NCI-H1694 (cell line): ENCODE results near the gene AHCY.
"Not testable (repeated sequence)": the region's sequence is repeated elsewhere in the genome, so short reads cannot be mapped to it uniquely, and the experiment has no call there.

Experiments used
- DNase-seq: peaks from one replicate; lab custom pipeline; 2025; lab: John Stamatoyannopoulos, UW

AHCY gene

GRCh38 chr20:34302723-34303533 is at the start of gene AHCY:
AHCY (minus strand) TSS chr20:34303355; CDS start chr20:34303270, 85 bp downstream.
- peak; percentile 85 for DNase-seq

GRCh38 chr20:34350095-34350494 is 46.9 kb upstream of the AHCY start:
- DNase-seq = no peak

- no peak for DNase-seq
Measured at GRCh38 chr20:34347571-34347970, 44.4 kb upstream of the AHCY start.

- DNase-seq = not testable (repeated sequence)
Measured at GRCh38 chr20:34346533-34346865, 43.3 kb upstream of the AHCY start.

- DNase-seq = not testable (repeated sequence)
Measured at GRCh38 chr20:34345839-34346532, 42.8 kb upstream of the AHCY start.

- DNase-seq = no peak
Measured at GRCh38 chr20:34345402-34345736, 42.2 kb upstream of the AHCY start.

GRCh38 chr20:34344238-34344637 is 41.1 kb upstream of the AHCY start:
- no peak for DNase-seq

- DNase-seq = no peak
Measured at GRCh38 chr20:34343458-34344211, 40.5 kb upstream of the AHCY start.

GRCh38 chr20:34341199-34341598 is 38.0 kb upstream of the AHCY start:
- not testable (repeated sequence) for DNase-seq

- DNase-seq = not testable (repeated sequence)
Measured at GRCh38 chr20:34340726-34341125, 37.6 kb upstream of the AHCY start.

GRCh38 chr20:34337982-34338726 is 35.0 kb upstream of the AHCY start:
- DNase-seq = no peak

- DNase-seq = no peak
Measured at GRCh38 chr20:34337544-34337943, 34.4 kb upstream of the AHCY start.

- no peak for DNase-seq
Measured at GRCh38 chr20:34334654-34335407, 31.7 kb upstream of the AHCY start.

GRCh38 chr20:34333786-34334185 is 30.6 kb upstream of the AHCY start:
- DNase-seq = no peak

GRCh38 chr20:34332262-34332920 is 29.2 kb upstream of the AHCY start:
- DNase-seq = no peak

GRCh38 chr20:34331838-34332237 is 28.7 kb upstream of the AHCY start:
- DNase-seq = no peak

- not testable (repeated sequence) for DNase-seq
Measured at GRCh38 chr20:34330861-34331544, 27.8 kb upstream of the AHCY start.

- no peak for DNase-seq
Measured at GRCh38 chr20:34328928-34329677, 25.9 kb upstream of the AHCY start.

- not testable (repeated sequence) for DNase-seq
Measured at GRCh38 chr20:34328207-34328606, 25.1 kb upstream of the AHCY start.
